ENCODE measurements around the gene ZNF454.

The ZNF454 gene

GRCh38 chr5:178993955-178994579 lies 53.1 kb downstream of the ZNF454 start:
- no peak for DNase-seq

GRCh38 chr5:178994580-178995340 lies 53.8 kb downstream of the ZNF454 start, which contains the start of gene GRM6:
Gene GRM6 (minus strand): TSS chr5:178995320. CDS start chr5:178994944, 376 bp downstream.
- no peak for DNase-seq

- DNase-seq, result no peak
These were observed 54.3 kb downstream of the ZNF454 start for GRCh38 chr5:178995341-178995690.

GRCh38 chr5:178996156-178996555 lies 55.2 kb downstream of the ZNF454 start:
- no peak for DNase-seq

- DNase-seq, result no peak
These were observed 56.2 kb downstream of the ZNF454 start for GRCh38 chr5:178997191-178997590.

- no peak for DNase-seq
These were observed 57.4 kb downstream of the ZNF454 start for GRCh38 chr5:178998441-178998840.

- no peak for DNase-seq
These were observed 65.6 kb downstream of the ZNF454 start for GRCh38 chr5:179006564-179006963.

- no peak for DNase-seq
These were observed 67.7 kb downstream of the ZNF454 start for GRCh38 chr5:179008667-179009066.
